HG02973 (cell line): ENCODE results near the gene OTUB1.
"Not testable (repeated sequence)": the region's sequence is repeated elsewhere in the genome, so short reads cannot be mapped to it uniquely, and the experiment has no call there.

ENCODE experiments used
- ATAC-seq: cut with Tn5 transposase; IDR thresholded peaks from one replicate; pipeline ENCODE4 v1.9.1; 2021; ENCODE audit warnings: moderate library complexity; ENCODE audit not compliant: unreplicated experiment

The OTUB1 gene

GRCh38 chr11:63986156-63986931, at the start of gene OTUB1:
TSS of gene OTUB1 (plus strand) at chr11:63986438. CDS start at chr11:63986457, 19 bp downstream.
- ATAC-seq: peak; percentile 82

DNA sequence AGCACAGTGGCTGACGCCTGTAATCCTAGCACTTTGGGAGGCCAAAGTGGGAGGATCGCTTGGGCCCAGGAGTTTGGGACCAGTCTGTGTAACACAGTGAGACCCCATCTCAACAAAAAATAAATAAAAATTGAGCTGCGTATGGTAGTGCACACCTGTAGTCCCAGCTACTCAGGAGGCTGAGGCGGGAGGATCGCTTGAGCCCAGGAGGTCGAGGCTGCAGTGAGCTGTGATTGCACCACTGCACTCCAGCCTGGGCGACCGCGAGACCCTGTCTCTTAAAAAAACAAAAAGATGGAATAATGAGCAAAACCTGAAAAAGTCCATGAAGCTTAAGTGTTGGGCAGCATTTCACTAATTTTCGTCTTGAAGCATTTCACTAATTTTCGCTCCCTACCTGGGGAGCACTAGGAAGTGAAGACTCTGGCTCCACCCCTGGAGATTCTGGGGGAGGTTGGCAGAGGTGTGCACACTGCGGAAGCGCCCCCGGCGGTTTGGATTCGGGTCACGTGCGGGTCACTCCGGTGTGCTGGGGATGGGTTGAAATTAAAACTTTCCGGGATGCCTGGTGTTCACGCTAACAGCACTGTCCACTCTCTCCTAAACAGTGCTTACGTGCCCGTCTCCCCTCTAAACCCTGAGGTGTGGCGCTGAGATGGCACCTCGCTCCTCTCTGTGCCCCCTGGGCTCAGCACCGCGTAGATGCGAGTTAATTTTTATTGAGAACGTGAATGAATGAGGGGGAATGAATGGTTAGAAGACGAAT, 48.3 kb upstream of the OTUB1 start:
- ATAC-seq: peak; percentile 6

DNA sequence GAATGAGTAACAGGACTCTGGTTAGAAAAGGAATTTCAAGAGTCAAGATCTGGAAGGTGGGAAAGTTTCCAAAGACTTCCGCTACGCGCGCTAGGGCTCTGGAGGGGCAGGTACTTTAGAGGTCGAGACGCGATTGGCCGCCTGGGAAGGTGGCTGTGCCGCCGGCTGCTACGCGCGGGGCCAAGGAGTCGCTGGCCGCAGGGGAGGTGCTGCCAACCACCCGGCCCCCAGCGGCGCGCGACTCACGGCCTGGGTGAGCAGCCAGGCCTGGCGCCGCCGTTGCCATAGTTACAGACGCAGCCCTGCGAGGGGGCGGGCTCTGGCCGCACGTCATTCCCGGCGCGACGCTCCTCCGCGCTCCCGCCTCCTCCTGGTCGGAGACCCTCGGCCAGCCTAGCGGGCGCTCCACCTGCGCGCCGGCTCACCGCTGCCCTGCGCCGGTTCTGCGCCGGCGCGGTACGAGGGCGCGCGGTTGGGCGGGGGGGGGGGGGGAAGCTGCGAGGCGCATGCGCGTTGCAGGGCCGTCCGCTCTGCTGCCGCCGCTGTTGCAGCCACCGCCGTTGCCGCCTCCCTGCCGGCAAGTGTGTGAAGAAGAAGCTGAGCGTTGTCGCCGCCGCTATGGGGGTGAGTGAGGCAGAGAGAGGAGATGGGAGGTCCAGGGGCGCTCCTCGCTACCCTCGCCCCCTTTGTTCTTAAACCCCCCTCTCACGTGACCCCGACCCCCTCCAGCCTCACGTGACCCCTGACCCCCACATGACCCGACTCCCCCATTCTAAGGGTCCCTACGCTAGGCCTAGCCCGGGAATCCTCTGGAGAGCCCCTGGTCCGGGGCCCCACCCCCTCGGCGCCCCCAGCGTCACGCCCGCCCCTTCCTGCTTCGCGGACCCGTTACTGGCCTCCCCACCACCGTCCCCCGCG, 47.5 kb upstream of the OTUB1 start, which contains the start of gene NAA40:
Gene NAA40, plus strand, starts transcription at position 524 of the 918 bp plus-strand sequence. Its CDS starts 95 bp downstream, at position 619.
- peak; percentile 75 for ATAC-seq

GRCh38 chr11:63939397-63939891, 46.8 kb upstream of the OTUB1 start:
- peak; percentile 1 for ATAC-seq

DNA sequence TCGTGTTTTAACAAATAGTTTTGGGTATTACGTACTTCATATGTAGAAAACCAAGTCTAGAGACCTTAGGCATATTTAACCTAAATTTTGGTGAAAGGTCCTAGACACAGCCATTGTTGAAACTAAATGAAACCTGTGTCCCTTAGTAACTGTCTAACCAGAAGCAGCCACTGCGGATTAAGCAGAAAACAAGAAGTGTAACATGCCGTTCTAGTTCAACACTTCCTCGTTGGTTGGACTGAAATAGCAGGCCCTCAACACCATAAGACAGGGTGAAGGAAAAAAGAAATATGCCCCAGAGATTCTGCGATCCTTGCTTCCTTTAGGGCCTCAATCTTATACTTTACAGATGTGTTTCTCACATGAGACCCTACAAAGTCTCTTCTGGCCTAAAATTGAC, 45.5 kb upstream of the OTUB1 start:
- ATAC-seq: no peak

GRCh38 chr11:63941901-63942300, 44.3 kb upstream of the OTUB1 start:
- ATAC-seq: no peak

- no peak for ATAC-seq
These were observed 43.4 kb upstream of the OTUB1 start for GRCh38 chr11:63942803-63943202.

DNA sequence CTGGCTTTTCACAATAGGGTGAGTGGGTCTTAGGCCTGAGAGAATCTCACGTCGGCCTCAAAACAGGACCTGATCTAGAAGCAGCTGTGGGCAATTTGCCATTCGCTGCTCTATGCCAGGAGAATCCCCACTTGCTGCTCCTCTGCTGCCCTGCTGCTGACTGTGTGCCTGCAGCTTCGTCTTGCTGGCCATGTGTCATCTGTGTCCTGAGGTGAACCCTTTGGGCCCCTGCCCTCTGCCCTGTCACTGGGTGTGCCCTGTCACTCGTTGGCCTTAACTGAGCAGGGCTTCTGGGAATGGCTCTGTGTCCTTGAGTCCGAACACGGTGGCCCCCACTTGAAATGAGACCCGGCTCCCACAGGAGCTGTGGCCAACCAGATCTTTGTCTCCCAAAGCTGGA, 41.3 kb upstream of the OTUB1 start:
- ATAC-seq: no peak

- no peak for ATAC-seq
These were observed 40.6 kb upstream of the OTUB1 start for GRCh38 chr11:63945477-63946163.

DNA sequence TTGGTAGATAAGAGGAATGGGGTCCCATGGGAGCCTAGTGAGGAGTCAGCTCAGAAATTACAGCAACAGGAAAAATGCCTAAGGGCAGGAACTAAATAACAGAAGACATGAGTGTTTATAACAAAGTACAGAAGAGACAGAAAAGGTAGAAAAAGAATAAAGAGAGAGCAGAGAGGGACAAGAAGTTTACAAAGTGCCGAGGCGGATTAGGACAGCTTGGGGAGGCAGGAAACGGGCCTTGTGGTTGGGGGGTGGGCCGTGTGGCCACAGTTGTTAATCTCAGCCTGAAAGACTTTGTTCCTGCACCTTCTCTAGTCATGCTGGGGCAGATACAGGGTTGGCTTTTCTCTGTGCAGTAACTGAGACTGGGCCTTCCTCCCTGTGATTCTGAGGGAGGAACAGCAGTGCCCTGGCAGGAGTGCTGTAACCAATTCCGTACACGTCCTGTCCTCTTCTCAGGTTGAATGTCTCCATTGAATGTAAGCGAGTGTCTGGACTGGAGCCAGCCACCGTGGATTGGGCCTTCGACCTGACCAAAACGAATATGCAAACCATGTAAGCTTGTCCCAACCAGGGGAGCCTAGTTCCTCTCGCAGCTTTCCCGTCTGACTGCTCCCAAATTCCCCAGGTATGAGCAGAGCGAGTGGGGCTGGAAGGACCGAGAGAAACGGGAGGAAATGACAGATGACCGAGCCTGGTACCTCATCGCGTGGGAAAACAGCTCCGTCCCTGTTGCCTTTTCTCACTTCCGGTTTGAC, 34.3 kb upstream of the OTUB1 start:
- ATAC-seq: no peak

DNA sequence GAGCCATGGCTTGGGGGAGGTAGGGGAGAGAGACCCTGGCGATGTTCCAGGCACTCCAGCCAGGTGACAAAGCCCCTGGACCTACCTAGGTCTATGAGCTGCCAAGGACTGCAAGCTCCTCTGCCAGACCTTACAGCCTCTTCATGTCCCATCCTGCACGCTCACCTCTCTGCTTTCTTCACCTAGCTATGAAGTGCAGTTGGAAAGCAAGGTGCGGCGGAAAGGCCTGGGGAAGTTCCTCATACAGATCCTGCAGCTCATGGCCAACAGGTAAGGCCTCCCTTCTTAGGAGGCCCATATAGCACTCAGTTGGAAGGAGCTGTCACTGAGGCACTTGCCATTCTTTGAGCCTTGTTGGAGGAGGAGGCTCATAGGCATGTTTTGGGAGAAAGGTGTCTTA, 33.7 kb upstream of the OTUB1 start:
- ATAC-seq: no peak

GRCh38 chr11:63958008-63958407, 28.2 kb upstream of the OTUB1 start:
- ATAC-seq: no peak

- ATAC-seq: no peak
These were observed 24.4 kb upstream of the OTUB1 start for GRCh38 chr11:63961608-63962412.

GRCh38 chr11:63963895-63964294, 22.3 kb upstream of the OTUB1 start:
- not testable (repeated sequence) for ATAC-seq

DNA sequence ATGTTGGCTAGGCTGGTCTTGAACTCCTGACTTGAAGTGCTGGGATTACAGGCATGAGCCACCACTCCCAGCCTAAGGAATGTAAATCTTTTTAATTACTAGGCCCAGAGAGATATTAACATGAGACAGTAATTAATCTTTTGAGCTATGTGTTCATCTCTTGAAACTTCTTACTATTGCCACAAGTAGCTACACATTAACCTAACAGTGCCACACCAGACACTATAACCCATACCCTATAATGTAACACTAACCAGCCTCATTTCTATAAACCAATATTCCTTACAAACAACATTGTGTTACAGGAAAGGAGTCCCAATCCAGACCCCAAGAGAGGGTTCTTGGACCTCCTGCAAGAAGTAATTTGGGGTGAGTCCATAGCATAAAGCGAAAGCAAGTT, 19.8 kb upstream of the OTUB1 start:
- ATAC-seq: no peak

- ATAC-seq: no peak
These were observed 16.8 kb upstream of the OTUB1 start for GRCh38 chr11:63969461-63969860.

GRCh38 chr11:63970902-63971301, 15.3 kb upstream of the OTUB1 start:
- ATAC-seq: no peak

GRCh38 chr11:63973912-63974258, 12.4 kb upstream of the OTUB1 start:
- not testable (repeated sequence) for ATAC-seq
